K562 (cell line): ENCODE data around the gene EIF2S3. TPM values are rescaled to one million over a fixed set of nuclear protein-coding genes. Genes with fewer than 3 reads are reported as not detected.

Source experiments
- ATAC-seq: fragments of 200-7000 bp; cut with Tn5 transposase; 3 replicates; pipeline ENCODE4 v1.9.1; 2020; ENCODE audit warnings: moderate library complexity
- BruUV-seq: library from RNA; stranded (reverse); fragments of 400-500 nt; replicated peaks from 2 replicates; lab custom pipeline; 2021; lab: Mats Ljungman, UMichigan
- CTCF ChIA-PET: fragments of 300-600 bp; formaldehyde crosslinking; extraction: SDS; loops from one replicate; lab custom pipeline; 2021; ENCODE audit warnings: low intra/inter-chr PET ratio; lab: Yijun Ruan, JAX
- POLR2A ChIA-PET: fragments of 300-600, 350-650 bp; sonication (Branson Sonifier 250); formaldehyde crosslinking; extraction: SDS; loops from one replicate; lab custom pipeline; 2021; ENCODE audit warnings: antibody characterized with exemption, inconsistent platforms; lab: Yijun Ruan, JAX
- DNase-seq, 4 experiments: peaks; one replicate each; pipeline versions ENCODE4 v3.0.0 to v3.0.0-alpha.2; 2011 to 2018; ENCODE audit warnings: low spot score in 3 of 4, mixed read lengths in 3 of 4; ENCODE audit errors: extremely low read depth in 1 of 4
- FAIRE-seq: peaks from 2 replicates; lab custom pipeline; 2011; peaks lifted over from hg19 to GRCh38; lab: Jason Lieb, UNC
- H2AFZ ChIP-seq: 2 replicates; pipeline ENCODE4 v1.6.0; 2011; ENCODE audit warnings: low read depth, low read length, control low read depth, inconsistent platforms
- H3K27ac ChIP-seq: fragments of 200-600 bp; 3 replicates; pipeline ENCODE4 v1.8.0; 2011; ENCODE audit warnings: low read depth, mild to moderate bottlenecking, control low read depth, inconsistent platforms, low read length, moderate library complexity, mixed read lengths; ENCODE audit errors: extremely low read depth
- H3K27me3 ChIP-seq, 2 experiments: fragments of 300-600 bp in 1 of 2; 2 replicates in 1 of 2; 3 replicates in 1 of 2; pipeline versions ENCODE4 v1.6.0 to v1.8.0; 2011; ENCODE audit warnings: inconsistent platforms in 2 of 2, low read length in 2 of 2, mild to moderate bottlenecking in 1 of 2, mixed read lengths in 1 of 2, moderate library complexity in 1 of 2; ENCODE audit not compliant: control insufficient read depth in 2 of 2, insufficient read depth in 2 of 2
- H3K36me3 ChIP-seq: fragments of 300-600 bp; 3 replicates; pipeline ENCODE4 v1.8.0; 2011; ENCODE audit warnings: mild to moderate bottlenecking, low read length, inconsistent platforms; ENCODE audit not compliant: control insufficient read depth, insufficient read depth
- H3K4me1 ChIP-seq, 2 experiments: fragments of 200-600 bp in 1 of 2; replicated peaks in 1 of 2; 2 replicates in 1 of 2; 3 replicates in 1 of 2; pipeline versions ENCODE4 v1.5.1 to v1.8.0; 2011; ENCODE audit warnings: inconsistent platforms in 2 of 2, low read length in 2 of 2, mild to moderate bottlenecking in 1 of 2, mixed read lengths in 1 of 2, moderate library complexity in 1 of 2; ENCODE audit not compliant: control insufficient read depth in 2 of 2, insufficient read depth in 2 of 2
- H3K4me2 ChIP-seq: 2 replicates; pipeline ENCODE4 v1.6.1; 2011; ENCODE audit warnings: low read length, control low read depth, inconsistent platforms, mixed read lengths; ENCODE audit not compliant: insufficient read depth
- H3K4me3 ChIP-seq: fragments of 200-600 bp; sonication (generic), shearing (Covaris generic); 2 replicates; pipeline ENCODE4 v1.5.1; 2016; ENCODE audit warnings: control low read depth, inconsistent platforms
- H3K79me2 ChIP-seq: fragments of 200-600 bp; 3 replicates; pipeline ENCODE4 v1.8.0; 2011; ENCODE audit warnings: low read length, inconsistent platforms; ENCODE audit not compliant: control insufficient read depth, insufficient read depth
- H3K9ac ChIP-seq, 2 experiments: 2 replicates each; pipeline versions ENCODE4 v1.6.0 to v1.6.1; 2011; ENCODE audit warnings: low read depth in 2 of 2, low read length in 2 of 2, control low read depth in 1 of 2, inconsistent platforms in 1 of 2, mild to moderate bottlenecking in 1 of 2, mixed read lengths in 1 of 2; ENCODE audit not compliant: insufficient read depth in 1 of 2
- H3K9me1 ChIP-seq: one replicate; pipeline ENCODE4 v1.6.0; 2011; ENCODE audit warnings: inconsistent platforms, mild to moderate bottlenecking, low read length, moderate library complexity; ENCODE audit not compliant: control insufficient read depth, insufficient read depth
- H3K9me3 ChIP-seq: replicated peaks from 2 replicates; pipeline ENCODE4 v1.5.1; 2011; ENCODE audit warnings: low read depth, low read length, inconsistent platforms; ENCODE audit not compliant: control insufficient read depth, insufficient read depth
- H4K20me1 ChIP-seq: replicated peaks from 2 replicates; pipeline ENCODE4 v1.6.1; 2011; ENCODE audit warnings: low read length, inconsistent platforms, mixed read lengths; ENCODE audit not compliant: control insufficient read depth, insufficient read depth
- CEBPB ChIP-seq: fragments of 450-650 bp; IDR thresholded peaks from 2 replicates; pipeline ENCODE4 v1.6.1; 2016; ENCODE audit warnings: missing genetic modification characterization, missing compliant biosample characterization
- CEBPG ChIP-seq, 3 experiments: fragments of 200-800 bp in 1 of 3; sonication (Bioruptor generic) in 1 of 3; sonication (generic) in 1 of 3; formaldehyde crosslinking in 1 of 3; IDR thresholded peaks in 2 of 3; conservative IDR thresholded peaks in 1 of 3; 2 replicates each; pipeline versions ENCODE4 v1.6.1 to v1.8.0; 2016 to 2022; ENCODE audit warnings: missing compliant biosample characterization in 2 of 3, missing genetic modification characterization in 2 of 3, mild to moderate bottlenecking in 1 of 3, missing genetic modification reagents in 1 of 3
- CREM ChIP-seq: IDR thresholded peaks from 2 replicates; pipeline ENCODE4 v1.6.1; 2014; ENCODE audit warnings: antibody characterized with exemption, low read depth
- MTA1 ChIP-seq: fragments of 450-650 bp; IDR thresholded peaks from 2 replicates; pipeline ENCODE4 v1.6.1; 2017; ENCODE audit warnings: borderline replicate concordance
- PHF21A ChIP-seq: fragments of 450-650 bp; IDR thresholded peaks from 2 replicates; pipeline ENCODE4 v1.6.1; 2017; ENCODE audit warnings: low read depth, borderline replicate concordance
- POLR2G ChIP-seq: fragments of 200-400 bp; formaldehyde crosslinking; IDR thresholded peaks from 2 replicates; pipeline ENCODE4 v1.6.1; 2017; ENCODE audit warnings: low read depth, mild to moderate bottlenecking, antibody characterized with exemption, low read length, moderate library complexity
- SRSF3 ChIP-seq: fragments of 200-400 bp; formaldehyde crosslinking; IDR thresholded peaks from 2 replicates; pipeline ENCODE4 v1.6.1; 2016; ENCODE audit warnings: mild to moderate bottlenecking, low read length, moderate library complexity; ENCODE audit not compliant: insufficient read depth
- TCF7 ChIP-seq: sonication (generic); IDR thresholded peaks from 2 replicates; pipeline ENCODE4 v1.6.1; 2016; ENCODE audit warnings: antibody characterized with exemption, borderline replicate concordance
- TEAD4 ChIP-seq, 2 experiments: sonication (generic) in 1 of 2; formaldehyde crosslinking in 1 of 2; IDR thresholded peaks; 2 replicates each; pipeline versions ENCODE4 v1.6.1 to v1.8.0; 2012 to 2022; ENCODE audit warnings: borderline replicate concordance in 1 of 2, inconsistent platforms in 1 of 2, low read length in 1 of 2, mild to moderate bottlenecking in 1 of 2, missing genetic modification reagents in 1 of 2
- ZBTB17 ChIP-seq: fragments of 450-650 bp; formaldehyde crosslinking; IDR thresholded peaks from 2 replicates; pipeline ENCODE4 v1.4.0; 2020; ENCODE audit warnings: mild to moderate bottlenecking
- ZBTB8A ChIP-seq: fragments of 450-650 bp; IDR thresholded peaks from 2 replicates; pipeline ENCODE4 v1.6.1; 2018; ENCODE audit warnings: mild to moderate bottlenecking, moderate library complexity; ENCODE audit not compliant: partially characterized antibody
- ZNF699 ChIP-seq: fragments of 250-450 bp; sonication (Bioruptor Pico); IDR thresholded peaks from 2 replicates; pipeline ENCODE4 v1.8.0; 2021; ENCODE audit warnings: mild to moderate bottlenecking, moderate library complexity; ENCODE audit not compliant: insufficient replicate concordance
- WGBS: fragments of 100-300 bp; shearing (Covaris generic); methylation state at CpG from one replicate; pipeline ENCODE4 v1.1.6; 2016; ENCODE audit warnings: low coverage, mixed read lengths; ENCODE audit not compliant: insufficient coverage; ENCODE audit errors: missing lambda C conversion rate; 5-methylcytosine and 5-hydroxymethylcytosine counted together
- in situ Hi-C: fragments of 300-500 bp; cut with MboI; formaldehyde crosslinking; loops from 4 replicates; pipeline ENCODE4 v1.15.0; 2018; ENCODE audit warnings: inconsistent platforms, mixed read lengths
- intact Hi-C: fragments of 100-400 bp; cut with micrococcal nuclease; formaldehyde crosslinking; loops from 2 replicates; pipeline ENCODE4 v1.14.2; 2022
- polyA plus RNA-seq, 8 experiments: library from polyadenylated mRNA; depleted of rRNA in 4 of 8; stranded (reverse) in 5 of 8; unstranded in 3 of 8; fragments of >200 nt; fragmentation: Nextera tagmentation in 2 of 8; fragmentation: Illumina TruSeq in 1 of 8; extraction: Ambion mirVana in 2 of 8; extraction: Trizol in 1 of 8; gene quantifications; 2 replicates each; pipeline versions ENCODE4 v1.2.1 to v1.2.3, GENCODE V29; 2011 to 2014; ENCODE audit warnings: inconsistent platforms in 1 of 8, missing spikeins in 1 of 8
- total RNA-seq, 7 experiments: library from RNA; depleted of rRNA in 6 of 7; stranded (reverse); fragments of >200 nt in 6 of 7; fragmentation: Illumina TruSeq in 2 of 7; extraction: Trizol in 2 of 7; gene quantifications; 2 replicates each; pipeline versions ENCODE4 v1.2.1 to v1.2.3, GENCODE V29; 2011 to 2021; ENCODE audit warnings: low replicate concordance in 1 of 7
- TF ChIP-seq, protein P1 (sequence below): fragments of 450-650 bp; IDR thresholded peaks from 2 replicates; pipeline ENCODE4 v1.6.1; 2016; ENCODE audit warnings: missing biosample characterization, missing genetic modification characterization
- TF ChIP-seq, protein P2 (sequence below), 2 experiments: fragments of 450-650 bp in 1 of 2; sonication (generic) in 1 of 2; formaldehyde crosslinking; conservative IDR thresholded peaks; 2 replicates each; pipeline versions ENCODE4 v1.4.0 to v1.8.1; 2020 to 2022; ENCODE audit warnings: mild to moderate bottlenecking in 1 of 2, missing genetic modification reagents in 1 of 2

The EIF2S3 gene
- total and polyA plus RNA-seq, 9 of the 15 experiments (the other 6 are each of a cell fraction or from before 2014, with no cell fraction given), result 148 to 439 (median 275) TPM

- Histone ChIP-seq H3K36me3 (peaks cover 52% of the 10 kb centered on the region; the same call in 2 of the 3 replicates), H3K4me2 (no peak overlapping the region), H3K9ac (no peak overlapping the region), H3K9me3 (no peaks in the 10 kb centered on the region), H2AFZ (no peak overlapping the region), H3K27ac (no peak overlapping the region), H3K4me1 (peaks cover 2 to 3% of the 10 kb centered on the region in 2 experiments; a peak in 2 of 5 replicates), H3K27me3 (no peaks in the 10 kb centered on the region), H4K20me1 (no peaks in the 10 kb centered on the region), H3K4me3 (no peak overlapping the region), H3K9me1 (no peaks in the 10 kb centered on the region)
- ATAC-seq (no peak), DNase-seq (no peak), FAIRE-seq (no peak)
- in situ Hi-C loops, result no loop called here
- BruUV-seq, result no TSS peak
- CTCF ChIA-PET, result no interaction called here
- POLR2A ChIA-PET, result interaction anchor here (1.1 kb wide), 1 partner anchor 26 kb away, joined by 3 read pairs; no protein-coding TSS in a partner anchor
- 95% methylated on average over 2 of the region's 4 CpGs for WGBS
- no peak for TF ChIP-seq PHF21A
- 0 out of 2 replicates have a peak, but pooled peaks have one; percentile 17 for TF ChIP-seq CEBPB (tag)
- TF ChIP-seq SRSF3, result no peak
- TF ChIP-seq POLR2G, result no peak
- no peak for TF ChIP-seq CREM
- no peak for TF ChIP-seq ZNF699 (CRISPR knock-in tag)
- TF ChIP-seq, all 486 proteins: peak for 1
- peaks cover 90% of the 10 kb centered on the region for H3K79me2 ChIP-seq
- intact Hi-C loops, result no loop called here
Observed at GRCh38 chrX:24018809-24019208, 35.9 kb upstream of the EIF2S3 start.

DNA sequence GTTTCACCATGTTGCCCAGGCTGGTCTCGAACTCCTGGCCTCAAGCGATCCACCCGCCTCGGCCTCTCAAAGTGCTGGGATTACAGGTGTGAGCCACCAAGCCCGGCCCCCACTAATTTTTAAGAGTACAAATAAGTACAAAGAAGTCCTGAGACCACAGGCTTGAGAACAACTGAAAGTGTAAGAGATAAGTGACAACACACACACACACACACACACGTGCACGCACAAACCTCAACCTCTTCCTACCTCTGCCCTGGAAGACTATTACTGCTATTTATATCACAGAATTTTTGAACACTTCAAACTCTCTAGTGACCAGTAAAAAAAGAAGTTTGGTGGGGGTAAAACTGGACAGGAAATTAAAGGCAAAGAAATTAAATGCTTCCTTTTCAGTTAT is 35.3 kb upstream of the EIF2S3 start:
- no peak for DNase-seq
- ATAC-seq, result no peak
- TF ChIP-seq CEBPG (CRISPR knock-in tag; IDR thresholded peaks at IDR 0.05) (no peak), CEBPG (tag; conservative IDR thresholded peaks at IDR 0.05 in 1 of 2, IDR thresholded peaks at IDR 0.05 in 1 of 2) (no peak), TEAD4 (IDR thresholded peaks at IDR 0.05; ENCODE audit: low read length) (no peak), TEAD4 (CRISPR knock-in tag; IDR thresholded peaks at IDR 0.05; ENCODE audit: borderline replicate concordance) (no peak), ZBTB8A (no peak), MTA1 (no peak), ZBTB17 (CRISPR knock-in tag) (no peak), TCF7 (no peak)
- TF ChIP-seq, protein P1, sequence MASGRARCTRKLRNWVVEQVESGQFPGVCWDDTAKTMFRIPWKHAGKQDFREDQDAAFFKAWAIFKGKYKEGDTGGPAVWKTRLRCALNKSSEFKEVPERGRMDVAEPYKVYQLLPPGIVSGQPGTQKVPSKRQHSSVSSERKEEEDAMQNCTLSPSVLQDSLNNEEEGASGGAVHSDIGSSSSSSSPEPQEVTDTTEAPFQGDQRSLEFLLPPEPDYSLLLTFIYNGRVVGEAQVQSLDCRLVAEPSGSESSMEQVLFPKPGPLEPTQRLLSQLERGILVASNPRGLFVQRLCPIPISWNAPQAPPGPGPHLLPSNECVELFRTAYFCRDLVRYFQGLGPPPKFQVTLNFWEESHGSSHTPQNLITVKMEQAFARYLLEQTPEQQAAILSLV (tag), result no peak
- TF ChIP-seq, protein P2, sequence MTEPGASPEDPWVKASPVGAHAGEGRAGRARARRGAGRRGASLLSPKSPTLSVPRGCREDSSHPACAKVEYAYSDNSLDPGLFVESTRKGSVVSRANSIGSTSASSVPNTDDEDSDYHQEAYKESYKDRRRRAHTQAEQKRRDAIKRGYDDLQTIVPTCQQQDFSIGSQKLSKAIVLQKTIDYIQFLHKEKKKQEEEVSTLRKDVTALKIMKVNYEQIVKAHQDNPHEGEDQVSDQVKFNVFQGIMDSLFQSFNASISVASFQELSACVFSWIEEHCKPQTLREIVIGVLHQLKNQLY (CRISPR knock-in tag; conservative IDR thresholded peaks at IDR 0.05), result no peak

More for the DNA sequence above, 35.3 kb upstream of the EIF2S3 start:
- Histone ChIP-seq H3K4me3 (no peak overlapping the region), H3K4me2 (no peak overlapping the region), H3K4me1 (peaks cover 2 to 3% of the 10 kb centered on the region in 2 experiments; a peak in 2 of 5 replicates), H3K9me1 (no peaks in the 10 kb centered on the region), H3K27ac (no peak overlapping the region), H3K9ac (no peak overlapping the region; a peak in 1 of 4 replicates), H2AFZ (no peak overlapping the region), H3K36me3 (peaks cover 50% of the 10 kb centered on the region; the same call in 2 of the 3 replicates), H3K79me2 (peaks cover 90% of the 10 kb centered on the region), H3K9me3 (no peaks in the 10 kb centered on the region), H3K27me3 (no peaks in the 10 kb centered on the region), H4K20me1 (no peaks in the 10 kb centered on the region)
- 92% methylated on average over 4 of the region's 7 CpGs for WGBS
- in situ Hi-C loops, result no loop called here
- ChIA-PET CTCF (no interaction called here), POLR2A (interaction anchor here (1.0 to 1.5 kb wide), 3 partner anchors 7 to 27 kb away, joined by 3 to 5 read pairs (median 4); no protein-coding TSS in a partner anchor)
- FAIRE-seq, result no peak
- no TSS peak for BruUV-seq
- intact Hi-C loops, result no loop called here
